CD4-positive, alpha-beta T cell treated with Interleukin-4 for 4 hours (primary cell): ENCODE data around the gene RAB5B.
"Not testable (repeated sequence)": the region's sequence is repeated elsewhere in the genome, so short reads cannot be mapped to it uniquely, and the experiment has no call there.

Experiments used
- DNase-seq: peaks from one replicate; pipeline ENCODE4 v3.0.0-alpha.2; 2020

Gene RAB5B

GRCh38 chr12:55942055-55942454 is 31.8 kb upstream of the RAB5B start:
- no peak for DNase-seq

- no peak for DNase-seq
These were observed 31.2 kb upstream of the RAB5B start for GRCh38 chr12:55942577-55943136.

GRCh38 chr12:55946553-55946952 is 27.3 kb upstream of the RAB5B start:
- no peak for DNase-seq

GRCh38 chr12:55955344-55955743 is 18.5 kb upstream of the RAB5B start:
- no peak for DNase-seq

- peak; percentile 48 for DNase-seq
These were observed 17.9 kb upstream of the RAB5B start for GRCh38 chr12:55955800-55956508.

- DNase-seq: no peak
These were observed 16.6 kb upstream of the RAB5B start for GRCh38 chr12:55957106-55957859.

GRCh38 chr12:55963760-55964159 is 10.1 kb upstream of the RAB5B start:
- DNase-seq: no peak

- DNase-seq: no peak
These were observed 8.6 kb upstream of the RAB5B start for GRCh38 chr12:55965240-55965639.

GRCh38 chr12:55965941-55966407 is 7.9 kb upstream of the RAB5B start, which contains the start of gene PMEL:
Gene PMEL (minus strand): TSS chr12:55966042. CDS start chr12:55966011, 31 bp downstream.
- no peak for DNase-seq

- peak; percentile 77 for DNase-seq
These were observed 7.2 kb upstream of the RAB5B start, which contains the start of gene CDK2 for GRCh38 chr12:55966408-55967281. Gene CDK2 (plus strand): TSS chr12:55966830. CDS start chr12:55967009, 179 bp downstream.

- DNase-seq: no peak
These were observed 4.5 kb upstream of the RAB5B start for GRCh38 chr12:55969356-55969755.

GRCh38 chr12:55970775-55971174 is 3.1 kb upstream of the RAB5B start:
- no peak for DNase-seq

- no peak for DNase-seq
These were observed 1.8 kb upstream of the RAB5B start for GRCh38 chr12:55972042-55972441.

GRCh38 chr12:55972456-55972855 is 1.4 kb upstream of the RAB5B start:
- no peak for DNase-seq

- DNase-seq: peak; percentile 39
These were observed 823 bp upstream of the RAB5B start for GRCh38 chr12:55972911-55973598.

GRCh38 chr12:55974308-55974730 is 441 bp downstream of the RAB5B start:
- DNase-seq: peak; percentile 26

- DNase-seq: no peak
These were observed 4.5 kb downstream of the RAB5B start for GRCh38 chr12:55978393-55978792.

- no peak for DNase-seq
These were observed 5.2 kb downstream of the RAB5B start for GRCh38 chr12:55979069-55979468.

- DNase-seq: not testable (repeated sequence)
These were observed 8.0 kb downstream of the RAB5B start for GRCh38 chr12:55981882-55982281.

GRCh38 chr12:55982319-55982936 is 8.6 kb downstream of the RAB5B start:
- no peak for DNase-seq

- no peak for DNase-seq
These were observed 9.5 kb downstream of the RAB5B start for GRCh38 chr12:55983232-55983842.
